ENCODE results near the gene CLPSL2.

CLPSL2 gene, protein sequence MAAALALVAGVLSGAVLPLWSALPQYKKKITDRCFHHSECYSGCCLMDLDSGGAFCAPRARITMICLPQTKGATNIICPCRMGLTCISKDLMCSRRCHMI

DNA sequence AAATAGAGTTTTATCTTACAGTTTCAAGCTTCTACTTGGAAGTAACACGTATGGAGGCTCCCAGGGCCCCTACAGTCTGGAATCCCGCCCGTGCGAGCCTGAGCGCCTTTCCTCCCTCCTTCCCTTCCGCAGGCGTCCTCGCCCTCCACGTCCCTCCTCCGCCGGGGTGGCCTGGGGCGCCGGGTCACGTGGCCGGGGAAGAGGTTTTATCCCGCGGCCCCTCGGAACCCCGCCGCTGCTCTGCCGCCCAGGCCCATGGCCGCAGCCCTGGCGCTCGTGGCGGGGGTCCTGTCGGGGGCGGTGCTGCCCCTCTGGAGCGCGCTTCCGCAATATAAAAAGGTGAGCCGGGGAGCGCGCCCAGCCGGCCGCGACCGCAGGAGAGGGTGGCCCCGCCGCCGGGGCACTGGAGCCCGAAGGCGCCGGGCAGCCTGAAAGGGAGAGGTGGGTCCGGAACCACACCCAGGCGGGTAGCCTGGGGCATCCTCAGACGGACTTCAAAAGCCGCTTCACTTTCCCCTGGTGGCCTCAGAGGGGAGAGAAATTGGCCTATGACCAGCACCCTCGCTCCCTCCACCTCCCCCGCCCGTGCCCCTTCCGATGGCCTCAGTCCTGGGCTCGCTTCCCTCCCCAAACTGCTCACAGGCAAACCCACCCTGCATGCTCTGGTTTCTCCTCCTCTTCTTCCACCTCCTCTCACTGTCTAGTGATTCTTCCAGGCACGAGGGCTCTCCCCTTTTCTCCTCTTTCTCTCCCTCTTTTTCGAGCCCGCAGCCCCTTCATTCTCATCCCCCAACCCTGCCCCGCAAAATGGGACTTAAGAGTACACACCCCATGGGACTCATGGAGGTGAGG, at the start of gene CLPSL2:
Gene CLPSL2, plus strand, starts transcription at position 235 of the 852 bp plus-strand sequence. Its CDS starts 21 bp downstream, at position 256.
- H3K27me3 ChIP-seq (replicated peaks; ENCODE audit: control insufficient read depth, insufficient read depth, low read length), result peaks cover 61% of the 10 kb centered on the region

DNA sequence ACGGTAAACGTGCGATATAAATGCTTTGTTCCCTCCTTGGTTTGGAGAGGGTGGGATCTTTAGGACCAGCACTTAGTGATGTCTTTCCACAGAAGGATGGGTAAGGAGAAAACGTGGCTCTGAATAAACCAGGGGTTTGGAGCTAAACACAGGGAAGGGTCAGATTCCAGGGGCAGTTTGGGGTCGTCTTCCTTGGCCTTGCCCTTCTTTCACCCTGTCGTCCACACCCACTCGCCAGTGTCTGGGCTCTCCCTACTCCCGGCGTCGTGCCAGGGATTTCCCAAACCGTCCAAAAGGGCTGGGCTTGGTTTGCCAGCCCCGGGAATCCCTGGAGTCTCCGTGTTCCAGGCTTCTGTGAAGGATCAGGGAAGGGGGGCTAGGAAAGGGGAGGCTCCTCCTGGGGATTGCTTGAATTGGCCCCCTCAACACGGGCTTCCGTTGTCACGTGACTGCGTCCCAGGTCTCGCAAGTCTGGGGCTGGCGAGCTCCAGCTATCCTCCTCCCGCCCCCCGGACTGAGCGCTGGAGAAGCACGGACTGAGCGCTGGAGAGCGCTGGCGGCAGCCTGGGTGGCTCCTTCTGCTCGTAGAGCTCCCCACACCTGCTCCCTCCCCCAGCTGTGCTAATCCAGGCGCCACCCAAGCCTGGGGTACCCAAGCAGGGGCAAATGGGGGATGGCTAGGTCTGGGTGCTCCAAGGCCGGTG, 49.0 kb upstream of the CLPSL2 start:
- H3K9ac ChIP-seq (ENCODE audit: low read length), result peak overlapping the region; percentile 96
- H3K36me3 ChIP-seq (ENCODE audit: control insufficient read depth, insufficient read depth, low read length, severe bottlenecking), result no peaks in the 10 kb centered on the region
- H3K4me1 ChIP-seq (ENCODE audit: control insufficient read depth, insufficient read depth, low read length), result peaks cover 77% of the 10 kb centered on the region
- DNase-seq (ENCODE audit: low read depth), result peak; percentile 88
- no peaks in the 10 kb centered on the region for H3K9me3 ChIP-seq (ENCODE audit: control insufficient read depth, low read length)
- H3K27me3 ChIP-seq (replicated peaks; ENCODE audit: control insufficient read depth, insufficient read depth, low read length), result no peaks in the 10 kb centered on the region
- H3K4me3 ChIP-seq (ENCODE audit: low read length), result peak overlapping the region; percentile 78

More for the DNA sequence above, at the start of gene CLPSL2:
- peak; percentile 28 for DNase-seq (ENCODE audit: low read depth)
- H3K9ac ChIP-seq (ENCODE audit: low read length), result no peak within 1 kb of the TSS
- no peaks in the 10 kb centered on the region for H3K36me3 ChIP-seq (ENCODE audit: control insufficient read depth, insufficient read depth, low read length, severe bottlenecking)
- peak within 1 kb of the TSS; percentile 27 for H3K4me3 ChIP-seq (ENCODE audit: low read length)
- H3K4me1 ChIP-seq (ENCODE audit: control insufficient read depth, insufficient read depth, low read length), result no peaks in the 10 kb centered on the region
- no peaks in the 10 kb centered on the region for H3K9me3 ChIP-seq (ENCODE audit: control insufficient read depth, low read length)

DNA sequence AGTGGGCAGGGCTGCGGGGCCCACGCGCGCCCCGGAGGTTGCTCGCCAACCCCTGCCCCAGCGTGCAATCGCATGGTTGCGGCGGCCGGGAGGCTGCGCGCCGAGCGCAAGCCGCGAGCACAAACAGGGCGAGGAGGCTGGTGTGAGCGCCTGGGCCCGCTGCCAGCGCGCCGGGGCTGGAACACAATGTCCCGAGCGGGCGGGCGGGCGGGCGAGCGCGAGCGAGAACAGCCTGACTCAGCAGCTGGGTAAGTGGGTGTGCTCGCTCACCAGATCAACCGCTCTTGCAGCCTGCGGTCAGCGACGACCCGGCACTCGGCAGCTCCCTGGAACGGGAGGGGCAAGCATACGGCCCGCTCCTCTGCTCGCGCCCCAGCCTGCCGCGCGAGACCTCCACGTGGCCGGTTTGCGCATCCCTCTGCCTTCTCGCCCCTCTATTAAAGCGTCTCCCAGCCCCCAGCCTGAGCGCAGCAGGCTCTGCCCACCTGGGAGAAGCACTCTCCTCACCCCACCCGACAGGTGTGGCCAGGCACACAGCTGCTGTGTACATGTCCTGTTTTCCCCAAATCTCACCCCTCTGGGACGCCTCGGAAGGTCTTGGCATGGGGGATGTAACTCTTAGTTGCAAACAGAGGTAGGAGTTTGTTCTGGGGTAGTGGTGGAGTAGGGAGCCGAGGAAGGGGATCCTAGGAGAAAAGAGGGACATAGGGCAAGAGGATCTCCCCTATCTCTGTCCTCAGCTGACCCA, 48.3 kb upstream of the CLPSL2 start:
- H3K9ac ChIP-seq (ENCODE audit: low read length), result peak overlapping the region; percentile 96
- DNase-seq (ENCODE audit: low read depth), result peak; percentile 98
- H3K4me1 ChIP-seq (ENCODE audit: control insufficient read depth, insufficient read depth, low read length), result peaks cover 80% of the 10 kb centered on the region
- peak overlapping the region; percentile 78 for H3K4me3 ChIP-seq (ENCODE audit: low read length)
- H3K36me3 ChIP-seq (ENCODE audit: control insufficient read depth, insufficient read depth, low read length, severe bottlenecking), result no peaks in the 10 kb centered on the region
- H3K27me3 ChIP-seq (replicated peaks; ENCODE audit: control insufficient read depth, insufficient read depth, low read length), result no peaks in the 10 kb centered on the region
- no peaks in the 10 kb centered on the region for H3K9me3 ChIP-seq (ENCODE audit: control insufficient read depth, low read length)

DNA sequence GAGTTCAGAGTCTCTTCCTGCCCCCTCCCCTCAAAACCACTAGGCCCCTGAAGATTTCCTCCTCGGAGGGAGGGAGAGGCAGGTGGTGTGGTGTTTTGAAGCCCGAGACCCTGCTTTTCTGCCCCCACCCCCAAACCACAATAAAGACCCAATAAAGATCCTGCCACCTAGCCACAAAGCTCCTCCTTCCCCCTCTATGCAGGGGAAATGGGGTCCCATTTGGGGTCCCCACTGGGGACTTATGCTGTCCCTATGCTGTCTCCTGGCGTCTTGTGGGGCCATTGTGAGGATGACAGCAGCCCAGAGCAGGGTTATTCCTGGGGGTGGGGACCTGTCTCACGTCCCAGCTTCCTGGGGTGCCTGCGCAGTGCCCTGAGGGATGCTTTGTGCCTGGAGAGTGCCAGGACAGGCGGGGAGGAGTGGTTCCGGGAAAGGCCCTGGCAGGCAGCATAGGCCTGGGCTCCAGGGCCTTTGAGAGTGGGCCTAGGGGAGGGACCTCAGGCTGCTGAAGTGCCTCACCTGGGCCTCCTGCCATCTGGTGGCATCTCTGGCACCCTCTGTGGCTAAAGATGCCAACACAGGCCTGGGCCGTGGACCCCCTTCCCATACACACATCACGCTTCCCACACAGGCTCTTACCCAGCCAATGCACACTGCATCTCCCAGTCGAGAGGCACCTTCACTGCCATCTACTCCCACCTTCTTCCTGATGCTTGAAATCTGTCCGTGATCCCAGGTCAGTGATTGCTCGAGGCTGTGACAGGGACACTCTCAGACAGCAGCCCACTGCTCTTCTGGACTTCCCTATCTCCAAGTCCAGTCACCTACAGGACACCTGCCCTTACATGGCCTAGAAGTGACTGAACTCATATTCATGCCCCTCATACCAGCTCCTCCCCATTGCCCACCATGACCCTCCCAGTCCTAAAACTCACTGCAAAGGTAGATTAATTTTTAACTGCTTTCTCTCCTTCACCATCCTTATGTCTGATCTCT, 47.4 kb upstream of the CLPSL2 start:
- H3K9me3 ChIP-seq (ENCODE audit: control insufficient read depth, low read length), result no peaks in the 10 kb centered on the region
- no peak for DNase-seq (ENCODE audit: low read depth)
- H3K36me3 ChIP-seq (ENCODE audit: control insufficient read depth, insufficient read depth, low read length, severe bottlenecking), result no peaks in the 10 kb centered on the region
- peaks cover 75% of the 10 kb centered on the region for H3K4me1 ChIP-seq (ENCODE audit: control insufficient read depth, insufficient read depth, low read length)
- H3K4me3 ChIP-seq (ENCODE audit: low read length), result peak overlapping the region; percentile 73
- peak overlapping the region; percentile 96 for H3K9ac ChIP-seq (ENCODE audit: low read length)
- H3K27me3 ChIP-seq (replicated peaks; ENCODE audit: control insufficient read depth, insufficient read depth, low read length), result no peaks in the 10 kb centered on the region

DNA sequence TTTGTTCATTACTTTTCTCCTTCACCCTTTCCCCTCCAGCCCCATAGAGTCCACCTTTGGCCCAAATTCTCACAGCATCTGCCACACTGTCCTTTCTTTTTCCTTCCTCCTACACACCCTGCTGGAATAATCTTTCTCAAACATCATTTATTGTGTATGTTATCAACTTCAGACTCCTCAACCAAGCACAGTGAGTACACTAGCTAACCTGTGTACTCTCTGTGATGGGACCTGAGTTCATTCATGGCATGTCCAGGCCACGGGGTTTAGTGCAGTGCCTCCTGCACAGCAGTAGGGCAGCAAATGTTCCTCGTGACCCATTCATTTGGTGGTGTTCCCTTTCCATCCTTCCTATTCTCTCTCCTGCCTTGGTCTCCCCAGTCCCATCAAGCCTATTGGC, 46.7 kb upstream of the CLPSL2 start:
- DNase-seq (ENCODE audit: low read depth), result no peak
- Histone ChIP-seq H3K9me3 (ENCODE audit: control insufficient read depth, low read length) (no peaks in the 10 kb centered on the region), H3K27me3 (replicated peaks; ENCODE audit: control insufficient read depth, insufficient read depth, low read length) (no peaks in the 10 kb centered on the region), H3K4me3 (ENCODE audit: low read length) (no peak overlapping the region), H3K4me1 (ENCODE audit: control insufficient read depth, insufficient read depth, low read length) (peaks cover 68% of the 10 kb centered on the region), H3K9ac (ENCODE audit: low read length) (peak overlapping the region; percentile 96), H3K36me3 (ENCODE audit: control insufficient read depth, insufficient read depth, low read length, severe bottlenecking) (no peaks in the 10 kb centered on the region)

DNA sequence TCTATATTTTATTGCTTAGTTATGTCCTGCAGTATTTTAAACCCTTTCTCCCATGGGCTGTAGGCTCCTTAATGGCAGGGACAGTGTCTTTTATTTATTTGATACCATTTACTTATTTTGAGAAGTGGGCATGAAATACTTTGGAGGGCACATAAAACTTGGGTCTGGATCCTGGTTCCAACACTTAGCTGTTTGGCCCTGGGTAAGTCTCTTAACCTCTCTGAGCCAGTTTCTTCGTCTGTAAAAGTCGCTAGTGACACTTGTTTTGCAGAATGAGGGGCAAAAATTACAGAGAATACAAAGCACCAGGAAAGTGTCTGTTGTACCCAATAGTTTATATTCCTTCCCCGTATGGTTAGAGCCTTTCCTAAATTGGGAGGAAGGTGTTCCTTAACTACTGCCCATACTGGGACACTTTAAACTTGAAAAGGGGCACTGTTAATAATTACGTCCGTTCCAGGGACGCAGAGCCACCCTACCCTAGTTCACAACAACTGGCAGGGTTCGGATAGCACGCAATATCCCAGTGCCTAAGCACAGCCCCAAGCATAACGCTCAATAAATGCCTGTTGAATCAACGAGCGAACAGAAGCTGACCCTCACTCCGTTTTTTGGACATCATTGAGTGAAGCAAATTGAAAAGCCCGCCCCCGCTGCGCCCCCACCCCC, 45.5 kb upstream of the CLPSL2 start:
- H3K4me3 ChIP-seq (ENCODE audit: low read length), result peak overlapping the region; percentile 67
- H3K27me3 ChIP-seq (replicated peaks; ENCODE audit: control insufficient read depth, insufficient read depth, low read length), result no peaks in the 10 kb centered on the region
- H3K4me1 ChIP-seq (ENCODE audit: control insufficient read depth, insufficient read depth, low read length), result peaks cover 56% of the 10 kb centered on the region
- no peaks in the 10 kb centered on the region for H3K36me3 ChIP-seq (ENCODE audit: control insufficient read depth, insufficient read depth, low read length, severe bottlenecking)
- peak overlapping the region; percentile 91 for H3K9ac ChIP-seq (ENCODE audit: low read length)
- no peak for DNase-seq (ENCODE audit: low read depth)
- no peaks in the 10 kb centered on the region for H3K9me3 ChIP-seq (ENCODE audit: control insufficient read depth, low read length)

DNA sequence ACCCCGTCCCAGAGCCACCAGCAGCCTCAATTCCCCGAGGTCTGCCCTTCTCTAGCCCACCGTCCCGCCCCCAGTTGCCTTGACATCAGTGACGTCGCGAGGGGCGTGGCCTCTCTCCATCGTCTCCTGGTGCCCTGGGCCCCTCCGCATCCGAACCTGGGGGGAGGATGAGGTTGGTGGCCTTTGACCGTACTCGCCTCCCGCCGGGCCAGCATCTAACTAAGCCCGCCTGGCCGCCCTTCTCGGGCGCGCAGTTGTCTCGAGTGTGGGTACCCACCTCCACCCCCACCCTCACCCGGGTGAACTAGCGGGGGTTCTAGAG, 45.0 kb upstream of the CLPSL2 start:
- peak overlapping the region; percentile 91 for H3K9ac ChIP-seq (ENCODE audit: low read length)
- H3K36me3 ChIP-seq (ENCODE audit: control insufficient read depth, insufficient read depth, low read length, severe bottlenecking), result no peaks in the 10 kb centered on the region
- no peaks in the 10 kb centered on the region for H3K9me3 ChIP-seq (ENCODE audit: control insufficient read depth, low read length)
- DNase-seq (ENCODE audit: low read depth), result peak; percentile 94
- peaks cover 52% of the 10 kb centered on the region for H3K4me1 ChIP-seq (ENCODE audit: control insufficient read depth, insufficient read depth, low read length)
- H3K27me3 ChIP-seq (replicated peaks; ENCODE audit: control insufficient read depth, insufficient read depth, low read length), result no peaks in the 10 kb centered on the region
- H3K4me3 ChIP-seq (ENCODE audit: low read length), result peak overlapping the region; percentile 72

DNA sequence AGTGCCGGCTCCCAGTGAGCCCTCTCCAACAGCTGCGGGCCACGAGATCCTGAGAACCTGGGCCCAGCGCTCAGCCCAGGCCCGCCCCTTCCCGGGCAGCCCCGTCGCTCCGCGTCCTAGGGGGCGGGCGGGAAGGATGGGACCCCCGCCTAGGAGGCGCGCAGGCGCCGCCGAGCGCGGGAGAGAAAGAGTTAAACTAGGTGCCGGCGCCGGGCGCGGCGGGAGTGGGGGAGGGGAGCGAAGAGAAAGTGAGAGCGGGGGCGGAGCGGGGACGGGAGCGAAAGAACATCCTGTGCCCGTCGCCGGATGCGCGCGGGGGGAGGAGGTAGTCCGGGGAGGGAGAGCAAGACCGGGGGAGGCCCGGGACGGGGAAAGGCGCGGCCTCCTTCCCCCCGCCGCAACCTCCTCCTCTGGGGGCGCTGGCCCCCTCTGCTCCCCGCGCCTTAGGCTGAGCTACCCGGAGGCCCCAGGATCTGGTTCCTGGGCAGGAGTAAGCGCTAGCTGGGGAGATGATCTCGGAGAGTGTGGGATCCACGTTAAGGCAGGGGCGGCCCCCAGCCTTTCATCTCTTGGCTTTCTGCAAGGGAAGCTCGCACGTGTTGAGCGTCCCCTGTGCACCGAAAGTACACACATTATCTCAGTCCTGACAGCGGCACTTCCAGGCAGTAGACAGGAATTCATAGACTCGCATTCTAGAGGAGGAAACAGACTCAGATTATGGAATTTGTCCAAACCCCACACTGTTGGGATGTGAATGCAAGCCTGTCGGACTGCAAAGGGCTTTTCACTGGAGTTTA, 44.5 kb upstream of the CLPSL2 start:
- Histone ChIP-seq H3K9ac (ENCODE audit: low read length) (peak overlapping the region; percentile 91), H3K27me3 (replicated peaks; ENCODE audit: control insufficient read depth, insufficient read depth, low read length) (no peaks in the 10 kb centered on the region), H3K4me3 (ENCODE audit: low read length) (peak overlapping the region; percentile 72), H3K36me3 (ENCODE audit: control insufficient read depth, insufficient read depth, low read length, severe bottlenecking) (no peaks in the 10 kb centered on the region), H3K4me1 (ENCODE audit: control insufficient read depth, insufficient read depth, low read length) (peaks cover 46% of the 10 kb centered on the region), H3K9me3 (ENCODE audit: control insufficient read depth, low read length) (no peaks in the 10 kb centered on the region)
- peak; percentile 96 for DNase-seq (ENCODE audit: low read depth)

DNA sequence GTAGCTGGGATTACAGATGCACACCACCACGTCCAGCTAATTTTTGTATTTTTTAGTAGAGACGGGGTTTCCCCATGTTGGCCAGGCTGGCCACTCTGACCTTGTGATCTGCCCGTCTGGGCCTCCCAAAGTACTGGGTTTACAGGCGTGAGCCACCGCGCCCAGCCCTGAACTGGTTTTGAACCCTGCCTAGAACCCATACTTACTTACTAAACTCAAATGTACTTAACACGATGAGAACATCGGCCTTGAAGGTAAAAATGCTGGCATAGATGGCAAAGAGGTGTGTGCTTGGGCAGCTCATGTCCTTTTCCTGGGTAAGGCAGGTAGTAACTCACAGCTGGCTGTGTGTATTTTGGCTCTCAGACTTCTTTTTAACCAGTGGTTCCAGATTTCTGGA, 42.8 kb upstream of the CLPSL2 start:
- DNase-seq (ENCODE audit: low read depth), result no peak
- no peak overlapping the region for H3K9ac ChIP-seq (ENCODE audit: low read length)
- H3K4me3 ChIP-seq (ENCODE audit: low read length), result no peak overlapping the region
- H3K4me1 ChIP-seq (ENCODE audit: control insufficient read depth, insufficient read depth, low read length), result peaks cover 38% of the 10 kb centered on the region
- H3K36me3 ChIP-seq (ENCODE audit: control insufficient read depth, insufficient read depth, low read length, severe bottlenecking), result no peaks in the 10 kb centered on the region
- H3K27me3 ChIP-seq (replicated peaks; ENCODE audit: control insufficient read depth, insufficient read depth, low read length), result no peaks in the 10 kb centered on the region
- H3K9me3 ChIP-seq (ENCODE audit: control insufficient read depth, low read length), result no peaks in the 10 kb centered on the region

All from adipocyte (in vitro differentiated cells).